Lower leg skin (tissue), 4 donors: ENCODE data around the gene ACSF3. TPM values are rescaled to one million over a fixed set of nuclear protein-coding genes. Genes with fewer than 3 reads are reported as not detected.
A peak's percentile ranks its signal among the peaks of the same experiment; 100 is the strongest.

ENCODE experiments used
- DNase-seq, 2 donors: peaks; one replicate each; pipeline ENCODE4 v3.0.0-alpha.2; 2019; ENCODE audit warnings: low spot score in 2 of 2
- H3K4me3 ChIP-seq: fragments of 200-600 bp; sonication (generic); 2 replicates; pipeline ENCODE4 v1.5.1; 2017; ENCODE audit warnings: mild to moderate bottlenecking, low read depth; ENCODE audit not compliant: poor library complexity, severe bottlenecking
- CTCF ChIP-seq, 3 donors: fragments of 450-650 bp; IDR thresholded peaks; one replicate each; pipeline ENCODE4 v1.5.1; 2016; ENCODE audit warnings: antibody characterized with exemption in 3 of 3, mild to moderate bottlenecking in 3 of 3, moderate library complexity in 2 of 3
- POLR2A ChIP-seq, 2 donors: fragments of 450-650 bp; IDR thresholded peaks; one replicate each; pipeline ENCODE4 v1.6.1; 2016 to 2017; ENCODE audit warnings: antibody characterized with exemption in 2 of 2, mild to moderate bottlenecking in 1 of 2, moderate library complexity in 1 of 2
- WGBS, 2 donors: methylation state at CpG; one replicate each; pipeline ENCODE4 v1.1.5; 2018; 5-methylcytosine and 5-hydroxymethylcytosine counted together
- intact Hi-C: fragments of 100-400 bp; cut with DNase I; formaldehyde crosslinking; loops from one replicate; pipeline ENCODE4 v1.15.0; 2023; ENCODE audit warnings: low total_unique reads
- total RNA-seq, 4 donors: library from RNA; depleted of rRNA; stranded (reverse); fragments of >200 nt; gene quantifications; one replicate each; pipeline ENCODE4 v1.1.0, GENCODE V29; 2016

The ACSF3 gene
- total RNA-seq, 4 donors from 2014 or later: 22.7 to 42.3 (median 34.4) TPM

- WGBS, 2 donors: 84% methylated on average over 40 to 41 of the region's 41 CpGs
- no peak for DNase-seq
- no peak overlapping the region for H3K4me3 ChIP-seq
- TF ChIP-seq CTCF (IDR thresholded peaks at IDR 0.05) (no peak), POLR2A (IDR thresholded peaks at IDR 0.05) (no peak)
- intact Hi-C loops: no loop called here
Measured at GRCh38 chr16:89152831-89153700, 59.4 kb downstream of the ACSF3 start.

- DNase-seq: no peak
Measured at GRCh38 chr16:89153848-89154271, 60.2 kb downstream of the ACSF3 start.

DNA sequence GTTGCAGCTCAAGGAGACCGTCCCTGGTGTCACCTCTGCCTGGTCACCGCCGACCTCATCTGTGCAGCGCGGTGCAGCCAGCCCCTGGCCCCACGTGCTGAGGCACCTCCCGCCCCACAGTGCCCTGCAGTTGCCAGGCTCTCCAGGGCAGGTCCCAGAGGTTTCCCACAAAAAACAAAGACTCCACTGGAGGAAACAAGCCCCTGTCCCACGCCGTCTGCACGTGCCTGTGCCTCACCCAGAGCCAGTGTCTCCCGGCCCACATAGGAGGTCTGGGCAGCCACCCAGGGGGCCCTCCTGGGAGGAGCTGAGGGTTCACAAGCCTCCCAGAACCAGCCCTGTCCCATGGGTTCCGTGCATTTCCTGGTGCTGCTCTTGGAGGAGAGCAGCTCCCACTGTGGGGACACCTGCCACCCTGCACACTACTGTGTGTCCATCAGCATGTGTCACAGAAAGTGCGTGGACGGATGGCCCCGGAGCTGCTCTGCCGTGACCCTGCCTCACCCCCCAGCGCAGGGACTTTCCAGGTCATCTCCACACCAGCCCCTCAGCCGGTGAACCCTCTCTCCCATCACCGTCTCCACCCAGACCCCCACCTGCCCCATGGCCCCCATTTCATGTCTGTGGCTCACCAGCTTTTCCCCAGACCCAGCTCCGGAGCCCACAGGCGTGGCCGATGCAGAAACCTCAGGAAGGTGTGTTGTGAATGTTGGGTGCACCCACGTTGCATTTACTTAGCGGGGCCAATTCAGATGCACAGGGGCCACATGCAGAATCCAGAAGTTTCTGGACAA, 60.9 kb downstream of the ACSF3 start:
- 46 to 52% methylated on average over 17 of the region's 24 CpGs for WGBS, 2 donors
- TF ChIP-seq CTCF (IDR thresholded peaks at IDR 0.05): no peak
- no peak overlapping the region for H3K4me3 ChIP-seq
- intact Hi-C loops: no loop called here
- DNase-seq: no peak

More at GRCh38 chr16:89153848-89154271, 60.2 kb downstream of the ACSF3 start:
- 50 to 61% methylated on average over 7 to 15 of the region's 19 CpGs for WGBS, 2 donors
- TF ChIP-seq CTCF (IDR thresholded peaks at IDR 0.05): no peak
- TF ChIP-seq POLR2A (IDR thresholded peaks at IDR 0.05): no peak
- no peak overlapping the region for H3K4me3 ChIP-seq
- intact Hi-C loops: no loop called here

DNA sequence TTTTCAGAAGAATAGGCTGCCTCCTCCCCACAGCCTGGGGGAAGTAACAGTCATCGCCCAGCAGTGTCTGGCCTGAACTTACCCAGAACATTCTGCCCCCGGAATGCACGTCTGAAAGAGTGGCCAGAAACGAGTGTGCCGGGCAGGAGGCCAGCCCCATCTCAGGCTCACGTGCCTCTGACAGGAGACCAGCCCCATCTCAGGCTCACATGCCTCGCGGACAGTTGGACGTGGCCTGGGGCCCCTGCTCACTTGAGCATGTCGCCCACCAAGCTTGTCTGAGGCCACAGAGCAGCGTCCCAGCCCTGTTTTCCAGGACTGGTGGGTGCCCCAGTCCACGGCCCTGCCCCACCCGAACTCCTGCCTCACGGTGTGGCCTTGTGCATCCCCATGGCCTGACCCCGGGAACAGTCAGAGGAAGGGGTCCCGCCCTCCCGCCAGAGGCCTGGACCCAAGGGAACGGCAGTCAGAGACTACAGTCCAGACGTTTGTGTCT, 61.6 kb downstream of the ACSF3 start:
- DNase-seq: peak; percentile 73 to 95
- H3K4me3 ChIP-seq: no peak overlapping the region
- intact Hi-C loops: no loop called here
- TF ChIP-seq CTCF (IDR thresholded peaks at IDR 0.05) (no peak), POLR2A (IDR thresholded peaks at IDR 0.05) (no peak)
- WGBS, 2 donors: 17 to 29% methylated on average over 13 to 19 of the region's 19 CpGs

DNA sequence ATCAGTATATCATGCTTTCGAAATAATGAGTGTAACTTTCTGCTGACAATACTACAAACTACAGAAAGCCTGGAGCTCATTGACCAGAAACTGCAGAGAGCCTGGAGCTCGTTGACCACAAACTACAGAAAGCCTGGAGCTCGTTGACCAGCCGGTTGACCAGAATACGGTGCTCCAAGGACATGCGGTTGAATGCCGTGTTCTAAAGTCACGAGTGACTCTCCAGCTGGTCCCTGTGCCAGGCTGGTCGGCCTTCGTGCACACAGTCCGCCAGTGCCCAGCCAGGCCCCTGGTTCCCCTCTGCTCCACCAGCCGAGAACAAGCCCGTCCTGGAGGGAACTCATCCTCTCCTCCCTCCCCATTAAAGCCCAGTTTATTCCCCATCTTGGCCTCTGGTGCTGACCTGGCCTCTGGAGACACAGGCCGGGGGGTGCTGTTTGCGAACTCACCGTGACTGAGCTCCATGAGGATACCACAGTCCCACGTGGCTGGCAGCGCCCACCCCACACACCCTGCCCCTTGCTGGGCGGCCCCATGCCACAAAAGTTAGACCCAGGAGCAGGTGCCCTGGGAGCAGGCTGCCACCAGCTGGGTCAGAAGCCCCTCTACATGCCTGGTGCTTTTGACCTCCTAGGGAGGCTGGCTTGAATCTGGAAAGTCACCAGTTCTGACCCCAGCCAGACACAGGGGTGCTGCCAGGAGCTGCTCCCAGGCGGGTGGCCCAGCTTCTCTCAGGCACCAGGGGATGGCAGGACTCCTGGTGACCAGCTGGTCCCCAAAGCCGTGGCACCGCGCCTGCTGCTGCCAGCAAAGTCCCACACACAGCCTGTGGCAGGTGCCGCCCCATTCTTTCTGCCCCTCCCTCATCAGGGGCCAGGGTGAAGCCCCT, 62.4 kb downstream of the ACSF3 start:
- TF ChIP-seq CTCF (IDR thresholded peaks at IDR 0.05) (no peak), POLR2A (IDR thresholded peaks at IDR 0.05) (no peak)
- DNase-seq: no peak
- intact Hi-C loops: no loop called here
- WGBS, 2 donors: 44 to 56% methylated on average over 19 to 22 of the region's 24 CpGs
- no peak overlapping the region for H3K4me3 ChIP-seq
